ENCODE measurements around the gene CCNC. TPM values are rescaled to one million over a fixed set of nuclear protein-coding genes. Genes with fewer than 3 reads are reported as not detected.
A peak's percentile ranks its signal among the peaks of the same experiment; 100 is the strongest.

The CCNC gene
- total and polyA plus RNA-seq, 8 donors: 24.5 to 49.3 (median 34.1) TPM

GRCh38 chr6:99613409-99613704, 44.9 kb upstream of the CCNC start:
- Histone ChIP-seq H3K27me3 (peaks cover 20 to 83% (median 38%) of the 10 kb centered on the region in 4 donors), H3K9me3 (no peaks in the 10 kb centered on the region), H3K27ac (no peak overlapping the region), H3K4me1 (peaks cover 0 to 13% (median 8%) of the 10 kb centered on the region in 3 donors), H3K4me3 (peak overlapping the region; percentile 14 to 59 (median 40)), H3K36me3 (no peaks in the 10 kb centered on the region)
- 0 to 2% methylated on average over 10 to 37 of the region's 37 CpGs for WGBS, 2 donors
- FAIRE-seq: no peak
- DNase-seq: peak in 3 of 6 donors; percentile 34 to 81 (median 74)
- peak; percentile 56 to 89 (median 84) for ATAC-seq
- TF ChIP-seq CTCF (IDR thresholded peaks at IDR 0.05): peak in 1 of 4 donors; percentile 10
- intact Hi-C loops (cut with DNase I): no loop called here

GRCh38 chr6:99612551-99613408, 44.3 kb upstream of the CCNC start:
- intact Hi-C loops (cut with DNase I): no loop called here
- WGBS, 2 donors: 12% methylated on average over 54 to 56 of the region's 56 CpGs
- peaks cover 19 to 81% (median 39%) of the 10 kb centered on the region in 4 donors for H3K27me3 ChIP-seq

GRCh38 chr6:99611148-99611547, 42.7 kb upstream of the CCNC start:
- peaks cover 0 to 13% (median 8%) of the 10 kb centered on the region in 3 donors for H3K4me1 ChIP-seq
- no peak for ATAC-seq
- FAIRE-seq: no peak
- no peak overlapping the region for H3K27ac ChIP-seq
- H3K36me3 ChIP-seq: no peaks in the 10 kb centered on the region
- 7% methylated on average over 3 of the region's 3 CpGs for WGBS, 2 donors
- no peak for TF ChIP-seq CTCF (IDR thresholded peaks at IDR 0.05)
- DNase-seq: no peak
- no peak overlapping the region for H3K4me3 ChIP-seq
- intact Hi-C loops (cut with DNase I): no loop called here
- peaks cover 22 to 81% (median 44%) of the 10 kb centered on the region in 4 donors for H3K27me3 ChIP-seq
- no peaks in the 10 kb centered on the region for H3K9me3 ChIP-seq

More at GRCh38 chr6:99612551-99613408, 44.3 kb upstream of the CCNC start:
- ATAC-seq: peak in 2 of 4 donors; percentile 5 to 13
- Histone ChIP-seq H3K4me1 (peaks cover 0 to 13% (median 8%) of the 10 kb centered on the region in 3 donors), H3K27ac (no peak overlapping the region), H3K4me3 (peak overlapping the region in 3 of 4 donors; percentile 39 to 59 (median 40)), H3K36me3 (no peaks in the 10 kb centered on the region), H3K9me3 (no peaks in the 10 kb centered on the region)
- no peak for DNase-seq
- no peak for FAIRE-seq
- no peak for TF ChIP-seq CTCF (IDR thresholded peaks at IDR 0.05)

- Histone ChIP-seq H3K36me3 (no peaks in the 10 kb centered on the region), H3K9me3 (no peaks in the 10 kb centered on the region), H3K4me3 (no peak overlapping the region), H3K27ac (no peak overlapping the region), H3K27me3 (peaks cover 19 to 81% (median 46%) of the 10 kb centered on the region in 4 donors), H3K4me1 (peaks cover 0 to 13% (median 8%) of the 10 kb centered on the region in 3 donors)
- DNase-seq (no peak), ATAC-seq (no peak), FAIRE-seq (no peak)
- WGBS, 2 donors: 17 to 24% methylated on average over 2 of the region's 2 CpGs
- intact Hi-C loops (cut with DNase I): no loop called here
- TF ChIP-seq CTCF (IDR thresholded peaks at IDR 0.05): no peak
Observed at GRCh38 chr6:99609905-99610489, 41.5 kb upstream of the CCNC start.
